ENCODE measurements around the gene KIF24. TPM values are rescaled to one million over a fixed set of nuclear protein-coding genes. Genes with fewer than 3 reads are reported as not detected.

KIF24 gene
- total and polyA plus RNA-seq, 2 of the 8 experiments (the other 6 are each of a cell fraction or from before 2014, with no cell fraction given): 2.7 to 3.9 TPM

DNA sequence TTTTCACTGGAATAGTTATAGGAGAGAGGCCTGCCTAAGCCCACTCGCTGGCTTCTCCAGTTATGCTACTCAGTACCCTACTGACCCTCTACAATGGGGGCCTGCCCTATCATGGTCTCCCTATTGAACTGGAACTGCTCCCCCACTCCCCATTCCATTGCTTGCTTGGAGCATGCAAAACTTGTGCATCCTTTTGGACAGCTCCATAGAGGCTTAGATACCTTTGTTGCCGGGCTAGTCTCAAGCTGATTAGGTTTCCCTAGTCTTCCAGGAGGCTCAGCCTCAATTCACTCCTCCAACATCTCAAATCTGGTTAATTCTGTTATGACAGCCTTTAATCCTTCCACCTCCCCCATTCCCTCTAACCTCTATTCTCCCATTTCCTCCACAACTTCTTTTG lies 39.9 kb downstream of the KIF24 start:
- H4K8ac ChIP-seq (ENCODE audit: extremely low read depth, insufficient read depth, low read length): no peak overlapping the region
- 90% methylated on average over 2 of the region's 2 CpGs; no CpG with 5 or more reads in 1 of the 2 experiments for WGBS, 2 experiments (ENCODE audit: extremely low coverage in 1 of 2, insufficient coverage in 1 of 2, insufficient read length in 1 of 2, insufficient replicate concordance in 2 of 2, low coverage in 1 of 2, low lambda C conversion rate in 2 of 2, missing lambda C conversion rate in 1 of 2)
- no peaks in the 10 kb centered on the region for H3K79me1 ChIP-seq (ENCODE audit: low read depth, low read length)
- H2BK15ac ChIP-seq (ENCODE audit: low read length): no peak overlapping the region
- no peak overlapping the region for H2BK12ac ChIP-seq (ENCODE audit: low read depth, low read length)
- no peak overlapping the region for H4K5ac ChIP-seq (ENCODE audit: insufficient read length, low read depth, low read length)
- H2AFZ ChIP-seq (ENCODE audit: low read length): no peak overlapping the region
- no peak overlapping the region for H2BK120ac ChIP-seq (replicated peaks; ENCODE audit: low read depth, low read length)
- no peak for TF ChIP-seq EP300 (IDR thresholded peaks at IDR 0.05; ENCODE audit: borderline replicate concordance in 1 of 2, low read depth in 2 of 2, low read length in 2 of 2)
- no peak for TF ChIP-seq RXRA (IDR thresholded peaks at IDR 0.05; ENCODE audit: insufficient read depth, low read depth, low read length)
- TF ChIP-seq EGR1 (IDR thresholded peaks at IDR 0.05; ENCODE audit: borderline replicate concordance, low read depth, low read length): no peak
- TF ChIP-seq NRF1 (IDR thresholded peaks at IDR 0.05; ENCODE audit: low read depth, low read length): no peak
- no peak for TF ChIP-seq RNF2 (IDR thresholded peaks at IDR 0.05; ENCODE audit: borderline replicate concordance, low read depth, low read length, missing control alignments, poor library complexity, severe bottlenecking)
- TF ChIP-seq TEAD4 (IDR thresholded peaks at IDR 0.05; ENCODE audit: low read depth, low read length): no peak
- TF ChIP-seq RAD21 (IDR thresholded peaks at IDR 0.05 in 1 of 2, conservative IDR thresholded peaks at IDR 0.05 in 1 of 2; ENCODE audit: low read depth in 2 of 2, low read length in 2 of 2): no peak
- no peak for TF ChIP-seq KDM5A (IDR thresholded peaks at IDR 0.05; ENCODE audit: low read length)
- no peak for TF ChIP-seq HDAC2 (IDR thresholded peaks at IDR 0.05; ENCODE audit: borderline replicate concordance in 1 of 2, low read depth in 2 of 2, low read length in 2 of 2)
- no peak for TF ChIP-seq TAF7 (optimal IDR thresholded peaks at IDR 0.05; ENCODE audit: borderline replicate concordance, low read depth, low read length)
- TF ChIP-seq, protein P1, sequence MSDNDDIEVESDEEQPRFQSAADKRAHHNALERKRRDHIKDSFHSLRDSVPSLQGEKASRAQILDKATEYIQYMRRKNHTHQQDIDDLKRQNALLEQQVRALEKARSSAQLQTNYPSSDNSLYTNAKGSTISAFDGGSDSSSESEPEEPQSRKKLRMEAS (IDR thresholded peaks at IDR 0.05): no peak
- TF ChIP-seq TAF1 (IDR thresholded peaks at IDR 0.05; ENCODE audit: low read depth, low read length): no peak
- TF ChIP-seq GTF2F1 (IDR thresholded peaks at IDR 0.05; ENCODE audit: borderline replicate concordance, low read depth, low read length): no peak
- no peak overlapping the region for H3K4ac ChIP-seq (replicated peaks; ENCODE audit: insufficient read length, low read depth, low read length)
- no peak overlapping the region for H3K27ac ChIP-seq (ENCODE audit: low read depth, low read length)
- no peak overlapping the region for H3K9ac ChIP-seq (replicated peaks in 1 of 4; ENCODE audit: extremely low read depth in 1 of 4, low read depth in 3 of 4, low read length in 3 of 4)
- H4K91ac ChIP-seq (replicated peaks; ENCODE audit: insufficient read length, low read length): no peak overlapping the region
- no peak overlapping the region for H2BK5ac ChIP-seq (ENCODE audit: low read depth, low read length)
- no peak overlapping the region for H2AK5ac ChIP-seq (ENCODE audit: low read depth, low read length)
- H3K36me3 ChIP-seq (ENCODE audit: control insufficient read depth in 2 of 4, insufficient read depth in 4 of 4, low read length in 3 of 4): no peaks in the 10 kb centered on the region
- H3K79me2 ChIP-seq (ENCODE audit: control insufficient read depth in 1 of 2, insufficient read depth in 2 of 2, low read length in 2 of 2): no peaks in the 10 kb centered on the region
- DNase-seq (ENCODE audit: low read depth in 1 of 2, low spot score in 2 of 2): no peak
- H3K23ac ChIP-seq (ENCODE audit: insufficient read length): no peak overlapping the region
- H4K20me1 ChIP-seq (replicated peaks in 1 of 2; ENCODE audit: control insufficient read depth in 1 of 2, insufficient read depth in 2 of 2, low read length in 2 of 2): no peaks in the 10 kb centered on the region
- no peak overlapping the region for H3K56ac ChIP-seq (replicated peaks; ENCODE audit: insufficient read length, low read depth, low read length)
- H3K27me3 ChIP-seq (replicated peaks in 1 of 4; ENCODE audit: control insufficient read depth in 3 of 4, extremely low read depth in 1 of 4, insufficient read depth in 3 of 4, low read length in 3 of 4): no peaks in the 10 kb centered on the region
- POLR2A ChIA-PET (ENCODE audit: partially characterized antibody): no interaction called here
- H3K4me1 ChIP-seq (replicated peaks in 1 of 4; ENCODE audit: control insufficient read depth in 3 of 4, insufficient read depth in 4 of 4, low read length in 3 of 4): no peaks in the 10 kb centered on the region
- no peaks in the 10 kb centered on the region for H3K9me3 ChIP-seq (ENCODE audit: insufficient read depth in 2 of 2, low read depth in 1 of 2, low read length in 1 of 2)
- no peak overlapping the region for H3K4me2 ChIP-seq (ENCODE audit: insufficient read depth in 1 of 2, low read depth in 2 of 2, low read length in 2 of 2)
- no peak overlapping the region for H3K18ac ChIP-seq (ENCODE audit: extremely low read depth, low read length)
- no peak overlapping the region for H2BK20ac ChIP-seq (ENCODE audit: low read length)
- CTCF ChIA-PET (ENCODE audit: partially characterized antibody): interaction anchor here (1.2 to 1.6 kb wide), 2 partner anchors 10 to 12 kb away, joined by 3 to 4 read pairs; no protein-coding TSS in a partner anchor
- no peak overlapping the region for H3K4me3 ChIP-seq (ENCODE audit: extremely low read depth in 1 of 4, insufficient read depth in 2 of 4, low read depth in 3 of 4, low read length in 4 of 4)
- H3K23me2 ChIP-seq (ENCODE audit: low read depth, low read length): no peaks in the 10 kb centered on the region
- H3K14ac ChIP-seq (ENCODE audit: insufficient read length): no peak overlapping the region
- no peak for FAIRE-seq

Data from H1 (cell line).